HFF-Myc (cell line): ENCODE measurements around the gene SGK1.

Source experiments
- DNase-seq: peaks from one replicate; pipeline ENCODE4 v3.0.0-alpha.2; 2011; ENCODE audit warnings: low read depth; ENCODE audit errors: extremely low read depth
- H3K4me3 ChIP-seq: replicated peaks from 2 replicates; pipeline ENCODE4 v1.5.1; 2011; ENCODE audit warnings: low read depth, mild to moderate bottlenecking, control low read depth, low read length
- CTCF ChIP-seq: IDR thresholded peaks from 2 replicates; pipeline ENCODE4 v1.5.1; 2012; ENCODE audit warnings: mild to moderate bottlenecking, low read depth, low read length, control low read depth; ENCODE audit errors: missing control alignments

The SGK1 gene

GRCh38 chr6:134132494-134133141 lies 185.3 kb downstream of the SGK1 start:
- no peak overlapping the region for H3K4me3 ChIP-seq
- TF ChIP-seq CTCF: no peak
- DNase-seq: no peak

GRCh38 chr6:134131530-134132139 lies 186.3 kb downstream of the SGK1 start:
- TF ChIP-seq CTCF: no peak
- no peak overlapping the region for H3K4me3 ChIP-seq
- no peak for DNase-seq

- H3K4me3 ChIP-seq: no peak overlapping the region
Observed at GRCh38 chr6:134128146-134128545, 189.8 kb downstream of the SGK1 start.

GRCh38 chr6:134123666-134124208 lies 194.2 kb downstream of the SGK1 start:
- TF ChIP-seq CTCF: peak; percentile 42
- peak; percentile 37 for DNase-seq
- H3K4me3 ChIP-seq: no peak overlapping the region

More at GRCh38 chr6:134128146-134128545, 189.8 kb downstream of the SGK1 start:
- DNase-seq: no peak
- TF ChIP-seq CTCF: no peak

GRCh38 chr6:134122775-134123174 lies 195.1 kb downstream of the SGK1 start:
- no peak overlapping the region for H3K4me3 ChIP-seq
- no peak for DNase-seq
- no peak for TF ChIP-seq CTCF

- no peak for DNase-seq
- TF ChIP-seq CTCF: no peak
- no peak overlapping the region for H3K4me3 ChIP-seq
Observed at GRCh38 chr6:134119486-134119885, 198.4 kb downstream of the SGK1 start.
